Loucy (cell line): ENCODE data around the gene TUBA3E.

ENCODE experiments used
- CTCF ChIP-seq: fragments of 200-600 bp; sonication (generic); conservative IDR thresholded peaks from 2 replicates; pipeline ENCODE4 v1.5.1; 2014; ENCODE audit warnings: mild to moderate bottlenecking, antibody characterized with exemption, low read length
- EZH2phosphoT487 ChIP-seq: fragments of 200-600 bp; IDR thresholded peaks from 2 replicates; pipeline ENCODE4 v1.6.1; 2018; ENCODE audit warnings: antibody characterized with exemption, mild to moderate bottlenecking, moderate library complexity, borderline replicate concordance

DNA sequence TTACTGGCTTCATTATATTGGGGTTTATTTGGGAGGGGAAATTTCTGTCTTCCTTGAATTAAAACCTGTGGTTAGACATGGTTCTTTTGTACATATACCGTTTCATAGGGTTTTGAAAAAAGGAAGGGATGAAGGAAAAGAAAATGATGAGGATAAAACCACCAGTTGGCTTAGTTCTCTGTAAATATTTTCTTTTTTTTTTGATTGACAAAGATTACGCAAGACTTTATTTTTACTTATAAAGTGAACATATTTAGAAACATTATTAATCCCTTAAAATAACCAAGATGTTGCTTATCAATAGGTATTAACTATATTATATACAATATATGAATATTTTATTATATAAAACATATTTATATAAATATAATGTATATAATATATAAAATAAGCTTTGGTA lies 45.1 kb upstream of the TUBA3E start:
- TF ChIP-seq CTCF (no peak), EZH2phosphoT487 (no peak)
